GM23248 (cell line): Measurements from ENCODE around the gene KIAA1614. TPM values are rescaled to one million over a fixed set of nuclear protein-coding genes. Genes with fewer than 3 reads are reported as not detected.

Source experiments
- DNase-seq: peaks from one replicate; pipeline ENCODE4 v3.0.0-alpha.2; 2015
- H2AFZ ChIP-seq: fragments of 200-600 bp; sonication (generic); 2 replicates; pipeline ENCODE4 v1.6.1; 2016; ENCODE audit warnings: antibody characterized with exemption
- H3F3A ChIP-seq: fragments of 200-600 bp; sonication (generic); 2 replicates; pipeline ENCODE4 v1.6.1; 2016; ENCODE audit warnings: mild to moderate bottlenecking, antibody characterized with exemption, mixed run types; ENCODE audit not compliant: insufficient read depth
- H3K27ac ChIP-seq: fragments of 200-600 bp; sonication (generic); 2 replicates; pipeline ENCODE4 v1.5.1; 2016; ENCODE audit warnings: mild to moderate bottlenecking
- H3K27me3 ChIP-seq: fragments of 200-600 bp; sonication (generic); replicated peaks from 2 replicates; pipeline ENCODE4 v1.6.1; 2016; ENCODE audit warnings: mild to moderate bottlenecking; ENCODE audit not compliant: insufficient read depth
- H3K36me3 ChIP-seq: fragments of 200-600 bp; sonication (generic); 2 replicates; pipeline ENCODE4 v1.6.1; 2016; ENCODE audit warnings: low read depth, mild to moderate bottlenecking
- H3K4me1 ChIP-seq: fragments of 200-600 bp; sonication (generic); 2 replicates; pipeline ENCODE4 v1.6.1; 2016; ENCODE audit warnings: mild to moderate bottlenecking; ENCODE audit not compliant: insufficient read depth
- H3K4me2 ChIP-seq: fragments of 200-600 bp; sonication (generic); one replicate; pipeline ENCODE4 v1.6.1; 2016; ENCODE audit warnings: mild to moderate bottlenecking; ENCODE audit not compliant: unreplicated experiment
- H3K4me3 ChIP-seq: fragments of 200-600 bp; sonication (generic); 2 replicates; pipeline ENCODE4 v1.5.1; 2016; ENCODE audit warnings: mild to moderate bottlenecking
- H3K79me2 ChIP-seq: fragments of 200-600 bp; sonication (generic); 2 replicates; pipeline ENCODE4 v1.6.1; 2016; ENCODE audit warnings: mild to moderate bottlenecking; ENCODE audit not compliant: insufficient read depth
- H3K9ac ChIP-seq: fragments of 200-600 bp; sonication (generic); 2 replicates; pipeline ENCODE4 v1.6.1; 2016; ENCODE audit warnings: mild to moderate bottlenecking
- H3K9me2 ChIP-seq: fragments of 200-600 bp; sonication (generic); 2 replicates; pipeline ENCODE4 v1.6.1; 2016; ENCODE audit warnings: mixed run types, mild to moderate bottlenecking, moderate library complexity; ENCODE audit not compliant: insufficient read depth
- H3K9me3 ChIP-seq: fragments of 200-600 bp; sonication (generic); one replicate; pipeline ENCODE4 v1.6.1; 2017; ENCODE audit warnings: low read depth
- H4K20me1 ChIP-seq: fragments of 200-600 bp; sonication (generic); 2 replicates; pipeline ENCODE4 v1.6.0; 2016; ENCODE audit not compliant: insufficient read depth
- EZH2 ChIP-seq: fragments of 200-600 bp; sonication (generic); IDR thresholded peaks from 2 replicates; pipeline ENCODE4 v1.6.1; 2018; ENCODE audit warnings: antibody characterized with exemption, mild to moderate bottlenecking; ENCODE audit not compliant: insufficient read depth, poor library complexity, severe bottlenecking
- EZH2phosphoT487 ChIP-seq: fragments of 200-600 bp; sonication (generic); IDR thresholded peaks from 2 replicates; pipeline ENCODE4 v1.6.1; 2018; ENCODE audit warnings: antibody characterized with exemption, moderate library complexity, mild to moderate bottlenecking, low read depth; ENCODE audit not compliant: insufficient read depth
- WGBS, 2 experiments: methylation state at CpG; one replicate each; pipeline ENCODE4 v1.1.6; 2015 to 2017; ENCODE audit warnings: low lambda C conversion rate in 2 of 2, low coverage in 1 of 2; ENCODE audit errors: missing lambda C conversion rate in 2 of 2; 5-methylcytosine and 5-hydroxymethylcytosine counted together
- in situ Hi-C: fragments of 300-500 bp; cut with MboI; formaldehyde crosslinking; loops from 2 replicates; pipeline ENCODE4 v1.15.0; 2020
- polyA plus RNA-seq: library from polyadenylated mRNA; unstranded; fragments of >200 nt; fragmentation: Nextera tagmentation; extraction: Ambion mirVana; gene quantifications from 2 replicates; pipeline ENCODE4 v1.2.1, GENCODE V29; 2016
- total RNA-seq: library from RNA; depleted of rRNA; stranded (reverse); fragments of >200 nt; shearing (Covaris generic); gene quantifications from 2 replicates; pipeline ENCODE4 v1.2.3, GENCODE V29; 2014

KIAA1614 gene
- total and polyA plus RNA-seq, 2 experiments from 2014 or later, result 2.7 to 11.7 TPM

DNA sequence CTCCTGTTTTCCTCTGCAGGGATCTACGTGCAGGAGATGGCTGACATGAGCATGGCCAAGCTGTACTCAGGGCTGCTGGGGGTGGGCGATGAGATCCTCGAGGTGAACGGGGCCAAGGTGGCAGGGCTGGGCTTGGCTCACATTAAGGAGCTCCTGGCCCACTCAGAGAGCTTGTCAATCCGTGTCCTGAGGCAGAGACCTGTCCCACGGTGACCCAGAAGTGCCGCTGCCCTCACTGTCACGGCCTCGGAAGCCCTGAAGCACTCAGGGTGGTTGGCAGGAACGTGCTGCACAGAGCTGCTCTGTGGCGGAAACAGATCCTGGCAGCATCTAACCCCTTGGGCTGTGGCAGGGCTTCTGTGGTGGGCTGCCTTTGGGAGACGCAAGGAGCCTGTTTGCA is 37.6 kb downstream of the KIAA1614 start:
- Histone ChIP-seq H3F3A (peaks cover 8% of the 10 kb centered on the region; the same call in 1 of the 2 replicates), H3K27me3 (no peaks in the 10 kb centered on the region), H3K9ac (no peak overlapping the region), H3K4me3 (no peak overlapping the region), H3K36me3 (peaks cover 7% of the 10 kb centered on the region; the same call in 1 of the 2 replicates), H3K27ac (no peak overlapping the region), H3K9me2 (no peaks in the 10 kb centered on the region), H3K4me2 (no peak overlapping the region), H3K79me2 (no peaks in the 10 kb centered on the region), H3K4me1 (0 out of 2 replicates have a peak, but pooled peaks cover 5% of the 10 kb centered on the region), H2AFZ (no peak overlapping the region), H3K9me3 (no peaks in the 10 kb centered on the region), H4K20me1 (no peaks in the 10 kb centered on the region)
- in situ Hi-C loops, result no loop called here
- TF ChIP-seq EZH2phosphoT487, result no peak
- no peak for TF ChIP-seq EZH2
- no peak for DNase-seq
- 84 to 85% methylated on average over 12 of the region's 12 CpGs for WGBS, 2 experiments

DNA sequence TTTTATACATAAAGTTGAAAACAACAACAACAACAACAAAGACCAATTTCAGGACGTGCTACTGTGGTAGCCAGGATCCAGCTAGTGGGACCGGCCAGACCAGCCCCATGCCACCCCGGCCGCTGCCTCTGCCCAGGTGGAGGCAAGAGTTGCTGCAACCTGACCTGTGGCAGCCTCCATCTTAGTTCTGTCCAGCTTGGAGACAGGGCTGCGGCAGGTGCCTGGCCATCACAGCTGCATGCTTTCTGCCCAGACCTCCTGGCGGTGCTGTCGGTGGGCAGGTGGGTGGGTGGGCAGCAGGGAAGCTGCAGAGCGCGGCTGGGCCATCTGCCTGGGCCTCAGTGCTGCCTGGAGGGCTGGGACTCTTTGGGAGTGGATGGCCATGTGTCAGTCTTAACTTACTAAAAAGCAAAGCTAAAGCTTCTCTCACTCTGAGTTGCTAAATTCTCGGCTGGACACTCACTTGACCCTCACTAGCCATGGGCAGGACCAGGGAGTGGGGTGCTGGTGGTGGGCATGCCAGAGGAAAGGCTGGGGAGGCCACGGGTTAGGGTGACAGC is 38.6 kb downstream of the KIAA1614 start:
- no peak overlapping the region for H3K4me3 ChIP-seq
- H3K4me2 ChIP-seq, result no peak overlapping the region
- H3F3A ChIP-seq, result peaks cover 9% of the 10 kb centered on the region; the same call in 1 of the 2 replicates
- no peaks in the 10 kb centered on the region for H4K20me1 ChIP-seq
- no peaks in the 10 kb centered on the region for H3K27me3 ChIP-seq
- H3K9me3 ChIP-seq, result no peaks in the 10 kb centered on the region
- 0 out of 2 replicates have a peak, but pooled peaks cover 5% of the 10 kb centered on the region for H3K4me1 ChIP-seq
- no peaks in the 10 kb centered on the region for H3K9me2 ChIP-seq
- H3K9ac ChIP-seq, result no peak overlapping the region
- WGBS, 2 experiments, result 84% methylated on average over 11 of the region's 11 CpGs
- in situ Hi-C loops, result no loop called here
- H3K27ac ChIP-seq, result no peak overlapping the region
- no peak overlapping the region for H2AFZ ChIP-seq
- peaks cover 5% of the 10 kb centered on the region; the same call in 1 of the 2 replicates for H3K36me3 ChIP-seq
- H3K79me2 ChIP-seq, result no peaks in the 10 kb centered on the region
- TF ChIP-seq EZH2phosphoT487 (no peak), EZH2 (no peak)
- DNase-seq, result no peak

DNA sequence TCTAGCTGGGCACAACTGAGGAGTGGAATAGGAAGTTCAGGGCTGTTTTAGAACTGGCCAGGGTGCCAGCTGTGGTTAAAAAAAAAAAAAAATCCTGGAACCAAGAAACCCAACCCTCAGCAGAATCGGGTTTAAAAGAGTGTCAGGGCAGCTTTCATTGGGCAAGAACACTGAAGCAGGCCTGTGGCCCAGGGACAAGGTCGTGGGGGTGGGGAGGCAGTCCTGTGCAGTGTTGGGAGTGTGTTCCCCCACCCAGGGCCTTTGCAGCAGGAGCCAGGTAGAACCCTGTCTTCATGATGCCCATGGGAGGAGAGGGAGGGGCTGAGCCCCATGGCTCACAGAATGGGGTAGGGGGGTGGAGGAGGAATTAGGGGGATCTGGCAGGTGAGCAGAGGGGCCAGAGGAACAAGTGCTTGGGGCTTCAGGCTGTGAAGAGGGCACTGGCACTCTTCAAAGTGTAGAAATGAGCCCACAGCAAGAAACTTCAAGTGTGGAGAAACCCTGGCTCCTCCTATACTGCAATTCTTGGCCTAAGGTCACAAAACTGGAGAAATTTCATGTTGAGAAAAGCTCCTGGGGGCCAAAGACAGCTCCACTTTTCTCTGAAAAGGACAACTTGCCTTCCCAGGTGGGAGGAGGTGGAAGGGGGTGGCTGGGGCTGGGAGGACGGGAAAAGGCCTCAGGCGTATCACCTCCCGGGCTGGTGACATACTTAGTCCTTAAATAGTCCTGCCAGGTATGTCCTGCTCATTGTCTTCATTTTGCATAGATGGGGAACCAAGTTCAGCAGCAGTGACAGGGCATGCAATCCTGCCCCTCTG is 39.3 kb downstream of the KIAA1614 start:
- DNase-seq, result no peak
- no peak overlapping the region for H3K4me2 ChIP-seq
- no peaks in the 10 kb centered on the region for H4K20me1 ChIP-seq
- WGBS, 2 experiments, result 63 to 64% methylated on average over 5 of the region's 5 CpGs
- H3K27ac ChIP-seq, result no peak overlapping the region
- H3K9me3 ChIP-seq, result no peaks in the 10 kb centered on the region
- in situ Hi-C loops, result no loop called here
- H3K9me2 ChIP-seq, result no peaks in the 10 kb centered on the region
- 0 out of 2 replicates have a peak, but pooled peaks cover 5% of the 10 kb centered on the region for H3K4me1 ChIP-seq
- no peaks in the 10 kb centered on the region for H3K36me3 ChIP-seq
- H3K4me3 ChIP-seq, result no peak overlapping the region
- no peaks in the 10 kb centered on the region for H3K79me2 ChIP-seq
- TF ChIP-seq EZH2phosphoT487 (no peak), EZH2 (no peak)
- H3K27me3 ChIP-seq, result no peaks in the 10 kb centered on the region
- peaks cover 9% of the 10 kb centered on the region; the same call in 1 of the 2 replicates for H3F3A ChIP-seq
- no peak overlapping the region for H2AFZ ChIP-seq
- no peak overlapping the region for H3K9ac ChIP-seq

DNA sequence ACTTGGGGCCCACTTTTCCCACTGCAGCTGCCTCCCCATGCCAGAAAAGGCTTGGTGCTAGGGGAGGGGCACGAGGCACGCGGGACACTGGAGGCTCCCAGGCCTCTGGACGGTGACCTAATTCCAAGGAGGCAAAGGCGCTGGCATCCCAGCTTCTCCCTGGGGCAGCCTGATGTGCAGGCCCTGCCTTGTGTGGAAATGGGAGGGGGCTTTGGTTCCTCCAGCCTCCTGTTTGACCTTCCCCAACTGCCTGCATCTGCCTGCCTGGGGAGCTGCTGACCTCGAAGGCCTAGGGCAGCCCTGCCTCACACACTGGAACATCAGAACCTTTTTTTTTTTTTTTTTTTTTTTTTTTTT is 39.9 kb downstream of the KIAA1614 start:
- H4K20me1 ChIP-seq, result no peaks in the 10 kb centered on the region
- peaks cover 9% of the 10 kb centered on the region; the same call in 1 of the 2 replicates for H3F3A ChIP-seq
- WGBS, 2 experiments, result 88 to 89% methylated on average over 6 of the region's 6 CpGs
- H2AFZ ChIP-seq, result no peak overlapping the region
- no peak overlapping the region for H3K4me2 ChIP-seq
- H3K27ac ChIP-seq, result no peak overlapping the region
- no peak overlapping the region for H3K4me3 ChIP-seq
- in situ Hi-C loops, result no loop called here
- 0 out of 2 replicates have a peak, but pooled peaks cover 5% of the 10 kb centered on the region for H3K4me1 ChIP-seq
- no peaks in the 10 kb centered on the region for H3K9me2 ChIP-seq
- no peak overlapping the region for H3K9ac ChIP-seq
- no peaks in the 10 kb centered on the region for H3K27me3 ChIP-seq
- no peaks in the 10 kb centered on the region for H3K79me2 ChIP-seq
- TF ChIP-seq EZH2, result no peak
- TF ChIP-seq EZH2phosphoT487, result no peak
- H3K9me3 ChIP-seq, result no peaks in the 10 kb centered on the region
- no peaks in the 10 kb centered on the region for H3K36me3 ChIP-seq
- DNase-seq, result no peak
